AG08396 (cell line): Measurements from ENCODE around the gene ATM.

ENCODE experiments used
- DNase-seq: peaks from one replicate; pipeline ENCODE4 v3.0.0; 2012; ENCODE audit warnings: low spot score, mixed read lengths

ATM gene, protein sequence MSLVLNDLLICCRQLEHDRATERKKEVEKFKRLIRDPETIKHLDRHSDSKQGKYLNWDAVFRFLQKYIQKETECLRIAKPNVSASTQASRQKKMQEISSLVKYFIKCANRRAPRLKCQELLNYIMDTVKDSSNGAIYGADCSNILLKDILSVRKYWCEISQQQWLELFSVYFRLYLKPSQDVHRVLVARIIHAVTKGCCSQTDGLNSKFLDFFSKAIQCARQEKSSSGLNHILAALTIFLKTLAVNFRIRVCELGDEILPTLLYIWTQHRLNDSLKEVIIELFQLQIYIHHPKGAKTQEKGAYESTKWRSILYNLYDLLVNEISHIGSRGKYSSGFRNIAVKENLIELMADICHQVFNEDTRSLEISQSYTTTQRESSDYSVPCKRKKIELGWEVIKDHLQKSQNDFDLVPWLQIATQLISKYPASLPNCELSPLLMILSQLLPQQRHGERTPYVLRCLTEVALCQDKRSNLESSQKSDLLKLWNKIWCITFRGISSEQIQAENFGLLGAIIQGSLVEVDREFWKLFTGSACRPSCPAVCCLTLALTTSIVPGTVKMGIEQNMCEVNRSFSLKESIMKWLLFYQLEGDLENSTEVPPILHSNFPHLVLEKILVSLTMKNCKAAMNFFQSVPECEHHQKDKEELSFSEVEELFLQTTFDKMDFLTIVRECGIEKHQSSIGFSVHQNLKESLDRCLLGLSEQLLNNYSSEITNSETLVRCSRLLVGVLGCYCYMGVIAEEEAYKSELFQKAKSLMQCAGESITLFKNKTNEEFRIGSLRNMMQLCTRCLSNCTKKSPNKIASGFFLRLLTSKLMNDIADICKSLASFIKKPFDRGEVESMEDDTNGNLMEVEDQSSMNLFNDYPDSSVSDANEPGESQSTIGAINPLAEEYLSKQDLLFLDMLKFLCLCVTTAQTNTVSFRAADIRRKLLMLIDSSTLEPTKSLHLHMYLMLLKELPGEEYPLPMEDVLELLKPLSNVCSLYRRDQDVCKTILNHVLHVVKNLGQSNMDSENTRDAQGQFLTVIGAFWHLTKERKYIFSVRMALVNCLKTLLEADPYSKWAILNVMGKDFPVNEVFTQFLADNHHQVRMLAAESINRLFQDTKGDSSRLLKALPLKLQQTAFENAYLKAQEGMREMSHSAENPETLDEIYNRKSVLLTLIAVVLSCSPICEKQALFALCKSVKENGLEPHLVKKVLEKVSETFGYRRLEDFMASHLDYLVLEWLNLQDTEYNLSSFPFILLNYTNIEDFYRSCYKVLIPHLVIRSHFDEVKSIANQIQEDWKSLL (N-terminal part only)

GRCh38 chr11:108222574-108223347 lies at the start of gene ATM, which contains the start of gene NPAT:
Gene ATM (plus strand): TSS chr11:108223067. CDS start chr11:108227625, 4,558 bp downstream.
Gene NPAT (minus strand): TSS chr11:108222638. CDS start chr11:108222536, 102 bp downstream.
- DNase-seq = peak; percentile 95

DNA sequence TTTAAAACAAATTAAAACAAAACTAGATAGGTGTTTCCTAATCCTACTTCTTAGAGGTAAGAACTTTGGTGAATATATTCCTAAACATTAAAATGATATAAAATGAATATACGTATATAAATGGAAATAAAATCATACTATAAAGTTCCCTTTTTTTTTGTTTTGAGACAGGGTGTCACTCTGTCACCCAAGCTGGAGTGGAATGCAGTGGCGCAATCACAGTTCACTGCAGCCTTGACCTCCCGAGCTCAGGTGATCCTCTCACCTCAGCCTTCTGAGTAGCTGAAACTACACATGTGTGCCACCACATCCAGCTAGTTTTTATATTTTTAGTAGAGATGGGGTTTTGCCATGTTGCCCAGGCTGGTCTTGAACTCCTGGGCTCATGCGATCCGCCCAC lies 45.3 kb upstream of the ATM start:
- DNase-seq = no peak

GRCh38 chr11:108193725-108194124 lies 29.1 kb upstream of the ATM start:
- DNase-seq = no peak

DNA sequence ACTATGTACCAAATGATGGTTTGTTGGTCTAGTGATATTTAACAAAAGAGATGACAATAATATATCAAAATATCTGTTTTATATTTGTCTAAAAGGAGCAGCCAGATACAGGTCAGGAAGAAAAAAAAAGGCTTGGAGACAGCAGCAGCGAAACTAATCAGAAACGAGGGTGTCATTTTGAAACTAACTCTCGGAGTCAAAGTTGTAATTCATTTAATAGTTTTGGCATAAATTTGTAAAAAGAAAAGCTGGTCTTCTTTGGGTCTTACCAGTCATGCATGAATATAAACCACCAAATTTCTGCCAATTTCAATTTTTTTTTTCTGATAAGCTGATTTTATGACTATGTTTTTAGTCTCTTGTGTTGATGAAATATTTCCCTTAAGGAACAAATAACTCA lies 26.0 kb upstream of the ATM start:
- no peak for DNase-seq

DNA sequence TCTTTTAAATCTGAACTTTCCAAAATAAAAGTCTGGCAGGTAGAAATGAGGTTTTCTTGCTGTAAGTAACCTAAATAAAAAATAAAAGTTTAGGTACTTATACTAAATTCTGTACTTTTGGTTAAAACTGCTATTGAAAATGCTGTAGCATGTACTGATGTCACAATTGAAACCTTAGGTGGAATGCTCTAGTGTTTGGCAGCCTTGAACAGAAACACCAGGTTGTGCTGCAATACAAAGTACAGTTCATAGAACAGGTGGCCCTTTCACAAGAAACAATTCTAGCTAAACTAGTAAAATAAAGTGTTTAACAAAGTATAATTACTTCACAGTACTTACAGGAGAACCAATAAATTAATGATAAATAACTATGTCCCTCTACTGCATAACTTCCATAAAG lies 25.5 kb upstream of the ATM start:
- no peak for DNase-seq

DNA sequence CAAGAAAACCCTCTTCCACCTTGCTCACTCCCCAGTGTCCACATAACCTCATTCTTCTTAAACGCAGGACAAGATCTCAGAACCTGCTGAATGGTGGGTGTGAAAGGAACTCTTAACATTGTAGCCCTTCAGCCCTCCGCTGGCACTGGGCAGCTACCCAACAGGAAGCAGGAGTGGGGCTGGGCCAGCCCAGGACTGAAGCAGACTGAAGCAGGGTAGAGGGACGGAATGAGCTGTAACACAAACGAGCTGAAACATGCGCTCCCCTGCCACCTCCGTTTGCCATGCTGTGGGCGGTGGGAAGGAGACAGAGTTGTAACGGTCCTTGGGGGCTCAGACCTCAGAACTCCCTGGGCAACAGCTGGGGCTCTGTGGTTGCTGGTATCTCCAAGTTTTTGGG lies 24.0 kb upstream of the ATM start:
- DNase-seq = no peak

- DNase-seq = peak; percentile 29
Measured at GRCh38 chr11:108199446-108200321, 23.2 kb upstream of the ATM start.

DNA sequence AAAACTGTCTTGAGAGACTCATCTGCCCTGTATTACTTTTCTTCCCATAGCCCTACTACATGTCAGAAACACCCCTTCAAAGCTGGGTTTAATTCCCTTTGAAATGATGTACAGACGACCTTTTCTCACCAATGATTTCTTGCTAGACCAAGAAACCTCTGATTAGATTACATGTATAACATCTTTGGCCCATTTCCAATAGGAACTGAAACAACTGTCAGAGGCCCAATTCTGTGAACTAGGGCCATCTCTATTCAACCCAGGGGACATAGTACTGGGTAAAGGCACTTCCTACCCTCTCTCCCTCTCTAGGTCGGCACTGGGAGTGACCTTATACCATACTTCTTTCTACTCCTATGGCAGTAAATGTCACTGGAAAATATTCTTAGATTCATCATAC lies 19.8 kb upstream of the ATM start:
- no peak for DNase-seq

DNA sequence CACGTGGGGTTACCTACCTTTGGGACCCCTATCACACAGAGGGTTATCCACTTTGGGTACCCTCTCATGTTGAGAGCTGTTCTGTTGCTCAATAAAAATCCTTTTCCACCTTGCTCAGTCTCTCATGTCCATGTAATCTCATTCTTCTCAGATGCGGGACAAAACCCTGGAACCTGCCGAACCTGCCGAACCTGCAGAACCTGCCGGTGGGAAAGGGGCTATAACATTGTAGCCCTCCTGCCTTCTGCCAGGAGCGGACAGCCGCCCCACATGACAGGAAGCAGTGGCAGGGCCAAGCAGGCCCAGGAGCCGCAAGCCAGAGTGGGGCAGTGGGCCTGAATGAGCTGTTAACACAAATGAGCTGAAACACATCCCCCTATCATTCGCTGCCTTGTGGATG lies 18.5 kb upstream of the ATM start:
- DNase-seq = no peak

DNA sequence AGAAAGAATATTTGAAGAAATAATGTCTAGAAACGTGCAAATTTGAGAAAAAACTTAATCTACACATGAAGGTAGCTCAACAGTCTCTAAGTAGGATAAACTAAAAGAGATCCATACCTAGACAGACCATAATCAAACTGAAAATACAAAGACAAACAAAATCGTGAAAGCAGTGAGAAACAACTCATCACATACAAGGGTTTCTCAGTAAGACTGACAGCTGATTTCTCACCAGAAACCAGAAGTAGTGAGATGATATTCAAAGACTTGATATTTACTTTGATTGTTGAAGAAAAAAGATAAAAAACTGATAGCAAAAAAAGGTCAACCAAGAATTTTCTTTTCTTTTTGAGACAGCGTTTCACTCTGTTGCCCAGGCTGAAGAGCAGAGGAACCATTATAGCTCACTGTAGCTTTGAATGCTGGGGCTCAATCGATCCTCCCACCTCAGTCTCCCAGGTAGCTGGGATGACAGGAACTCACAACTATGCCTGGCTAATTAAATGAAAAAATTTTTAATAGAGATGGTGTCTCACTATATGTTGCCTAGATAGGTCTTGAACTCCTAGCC lies 17.9 kb upstream of the ATM start:
- DNase-seq = no peak

DNA sequence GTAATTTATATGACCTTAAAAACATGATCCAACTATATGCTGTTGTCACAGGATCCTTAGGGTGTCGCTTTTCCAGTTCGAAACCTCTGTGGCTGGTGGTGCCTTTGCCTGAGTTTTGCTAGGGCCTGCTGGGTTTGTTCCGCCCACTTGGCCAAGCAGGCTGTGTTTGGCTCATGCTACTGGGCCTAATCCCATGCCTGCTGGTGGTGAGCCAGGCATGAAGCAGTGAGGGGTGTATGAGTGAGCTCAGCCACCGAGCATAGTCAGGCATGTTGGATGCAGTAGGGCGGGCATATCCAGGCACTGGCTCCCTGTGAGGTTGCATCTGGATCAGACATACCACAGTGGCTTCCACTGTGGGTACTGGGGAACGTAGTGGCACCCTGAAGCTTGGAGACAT lies 16.7 kb upstream of the ATM start:
- DNase-seq = no peak

DNA sequence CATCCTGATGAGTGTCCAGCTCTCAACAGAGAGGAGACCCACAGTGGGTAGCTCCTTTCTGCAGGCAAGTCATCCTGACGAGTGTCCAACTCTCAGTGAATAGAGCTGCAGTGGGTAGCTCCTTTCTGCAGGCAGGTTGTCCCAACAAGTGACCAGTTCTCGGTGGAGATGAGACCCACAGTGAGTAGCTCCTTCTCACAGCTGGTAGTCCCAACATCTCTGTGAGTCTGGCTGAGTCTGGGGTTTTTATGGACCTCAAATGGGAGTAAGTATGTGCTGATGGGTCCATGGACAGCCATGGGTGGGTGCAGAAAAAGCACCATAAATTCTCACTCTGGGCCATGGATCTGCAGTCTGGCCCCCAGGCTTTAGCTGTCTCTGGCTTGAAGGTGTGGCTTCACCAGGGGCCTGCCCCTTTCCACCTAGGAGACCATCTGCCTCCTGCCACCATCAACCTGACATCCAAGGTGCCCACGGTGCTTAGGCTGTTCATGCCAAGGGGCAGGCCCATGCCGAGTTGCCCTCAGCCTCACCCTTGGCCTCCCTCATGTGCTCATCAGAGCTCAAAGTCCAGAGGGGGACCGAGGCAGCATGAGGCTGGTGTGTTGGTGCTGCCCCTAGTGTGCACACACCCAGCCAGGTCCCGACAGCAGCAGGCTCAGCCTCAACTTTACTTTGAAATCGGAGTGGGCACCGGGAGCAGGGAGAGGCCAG lies 15.7 kb upstream of the ATM start:
- no peak for DNase-seq

GRCh38 chr11:108207683-108208060 lies 15.2 kb upstream of the ATM start:
- no peak for DNase-seq

DNA sequence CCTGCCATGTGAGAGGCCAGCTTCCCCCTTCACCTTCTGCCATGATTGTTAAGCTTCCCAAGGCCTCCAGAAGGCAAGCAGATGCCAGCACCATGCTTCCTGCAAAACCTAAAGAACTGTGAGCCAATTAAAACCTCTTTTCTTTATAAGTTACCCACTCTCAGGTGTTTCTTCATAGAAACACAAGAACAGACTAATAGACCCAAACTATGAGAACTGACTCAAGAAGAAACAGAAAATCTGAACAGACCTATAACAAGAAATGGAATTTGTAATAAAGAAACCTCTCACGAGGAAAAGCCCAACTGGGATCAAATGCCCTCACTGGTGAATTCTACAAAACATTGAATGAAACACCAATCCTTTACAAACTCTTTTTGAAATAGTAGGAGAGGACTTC lies 12.4 kb upstream of the ATM start:
- DNase-seq = no peak

- no peak for DNase-seq
Measured at GRCh38 chr11:108213784-108214183, 9.1 kb upstream of the ATM start.

DNA sequence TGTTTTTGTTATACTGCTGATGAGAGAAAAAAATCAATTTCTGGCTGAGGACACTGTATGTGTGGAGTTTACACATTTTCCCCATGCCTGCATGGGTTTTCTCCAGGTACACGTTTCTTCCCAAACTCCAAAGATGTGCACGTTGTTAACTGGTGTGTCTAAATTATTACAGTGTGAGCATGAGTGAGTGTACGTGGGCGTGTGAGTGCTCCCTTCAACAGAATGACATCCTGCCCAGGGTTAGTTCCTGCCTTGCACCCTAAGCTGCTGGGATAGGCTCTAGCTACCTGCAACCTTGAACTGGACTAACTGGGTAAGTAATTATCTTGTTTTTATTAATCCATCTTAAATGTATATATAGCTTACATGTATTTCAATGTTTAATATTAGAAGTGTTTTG lies 5.9 kb upstream of the ATM start:
- no peak for DNase-seq

DNA sequence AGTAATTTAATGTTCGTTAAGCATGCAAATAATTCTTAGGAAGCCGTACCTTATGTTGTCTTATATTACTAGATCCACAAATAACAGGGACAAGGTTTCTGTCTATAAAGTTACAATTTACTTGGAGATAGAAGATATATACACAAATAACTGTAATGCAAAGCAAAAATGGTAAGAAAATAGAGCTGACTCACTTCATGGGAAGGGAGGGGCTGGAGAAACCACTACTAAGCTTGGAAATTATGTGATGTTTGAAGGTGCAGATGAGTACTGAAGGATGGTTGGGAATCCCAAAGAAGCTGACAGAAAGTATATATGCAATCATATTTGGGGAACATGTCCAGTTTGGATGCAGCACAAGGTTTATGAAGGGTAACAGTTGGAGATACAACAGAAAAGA lies 4.4 kb upstream of the ATM start:
- no peak for DNase-seq

GRCh38 chr11:108218912-108219783 lies 3.7 kb upstream of the ATM start:
- no peak for DNase-seq
